Fibroblast of pulmonary artery (primary cell): ENCODE measurements around the gene CUL2.
"Not testable (repeated sequence)": the region's sequence is repeated elsewhere in the genome, so short reads cannot be mapped to it uniquely, and the experiment has no call there.

Source experiments
- DNase-seq: peaks from one replicate; pipeline ENCODE4 v3.0.0-alpha.2; 2010; ENCODE audit warnings: low read depth
- H3K4me3 ChIP-seq: replicated peaks from 2 replicates; pipeline ENCODE4 v1.5.1; 2011; ENCODE audit warnings: low read depth, mild to moderate bottlenecking, control low read depth, low read length, moderate library complexity
- CTCF ChIP-seq: IDR thresholded peaks from 2 replicates; pipeline ENCODE4 v1.5.1; 2011; ENCODE audit warnings: mild to moderate bottlenecking, control low read depth, low read length, inconsistent platforms; ENCODE audit errors: missing control alignments

CUL2 gene

DNA sequence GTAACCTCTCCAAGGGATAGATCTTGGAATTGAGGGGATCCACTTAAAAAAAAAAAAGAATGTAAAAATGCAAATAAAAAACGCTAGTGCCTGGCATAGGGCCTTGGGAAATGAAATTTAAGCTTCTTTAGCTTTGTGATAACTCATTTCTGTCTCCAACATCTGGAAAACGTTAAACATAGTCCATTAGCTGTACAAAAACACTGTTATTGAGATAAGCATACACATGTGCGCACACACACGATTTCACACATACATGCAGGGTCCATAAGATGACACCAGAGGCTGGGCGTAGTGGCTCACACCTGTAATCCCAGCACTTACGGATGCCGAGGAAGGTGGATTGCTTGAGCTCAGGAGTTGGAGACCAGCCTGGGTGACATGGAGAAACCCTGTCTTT, 13.7 kb upstream of the CUL2 start:
- H3K4me3 ChIP-seq = no peak overlapping the region
- no peak for DNase-seq
- no peak for TF ChIP-seq CTCF

DNA sequence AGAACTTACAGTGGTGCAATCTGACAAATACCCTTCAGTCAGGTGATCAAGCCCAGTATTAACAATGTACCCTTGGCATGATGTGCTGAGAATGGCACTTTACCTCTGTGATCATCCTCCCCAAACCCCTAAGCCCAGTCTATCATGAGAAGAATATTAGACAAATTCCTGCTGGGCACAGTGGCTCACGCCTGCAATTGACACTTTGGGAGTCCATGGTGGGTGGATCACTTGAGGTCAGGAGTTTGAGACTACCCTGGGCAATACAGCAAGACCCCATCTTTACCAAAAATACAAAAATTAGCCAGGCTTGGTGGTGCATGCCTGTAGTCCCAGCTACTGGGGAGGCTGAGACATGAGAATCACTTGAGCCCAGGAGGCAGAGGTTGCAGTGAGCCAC, 7.4 kb upstream of the CUL2 start:
- no peak for TF ChIP-seq CTCF
- no peak for DNase-seq

GRCh38 chr10:35096312-35096711, 6.2 kb upstream of the CUL2 start:
- H3K4me3 ChIP-seq = no peak overlapping the region
- no peak for DNase-seq
- TF ChIP-seq CTCF = no peak

More for the DNA sequence above, 7.4 kb upstream of the CUL2 start:
- H3K4me3 ChIP-seq = no peak overlapping the region

- no peak for DNase-seq
- no peak for TF ChIP-seq CTCF
- H3K4me3 ChIP-seq = no peak overlapping the region
Measured at GRCh38 chr10:35092851-35093250, 2.7 kb upstream of the CUL2 start.

DNA sequence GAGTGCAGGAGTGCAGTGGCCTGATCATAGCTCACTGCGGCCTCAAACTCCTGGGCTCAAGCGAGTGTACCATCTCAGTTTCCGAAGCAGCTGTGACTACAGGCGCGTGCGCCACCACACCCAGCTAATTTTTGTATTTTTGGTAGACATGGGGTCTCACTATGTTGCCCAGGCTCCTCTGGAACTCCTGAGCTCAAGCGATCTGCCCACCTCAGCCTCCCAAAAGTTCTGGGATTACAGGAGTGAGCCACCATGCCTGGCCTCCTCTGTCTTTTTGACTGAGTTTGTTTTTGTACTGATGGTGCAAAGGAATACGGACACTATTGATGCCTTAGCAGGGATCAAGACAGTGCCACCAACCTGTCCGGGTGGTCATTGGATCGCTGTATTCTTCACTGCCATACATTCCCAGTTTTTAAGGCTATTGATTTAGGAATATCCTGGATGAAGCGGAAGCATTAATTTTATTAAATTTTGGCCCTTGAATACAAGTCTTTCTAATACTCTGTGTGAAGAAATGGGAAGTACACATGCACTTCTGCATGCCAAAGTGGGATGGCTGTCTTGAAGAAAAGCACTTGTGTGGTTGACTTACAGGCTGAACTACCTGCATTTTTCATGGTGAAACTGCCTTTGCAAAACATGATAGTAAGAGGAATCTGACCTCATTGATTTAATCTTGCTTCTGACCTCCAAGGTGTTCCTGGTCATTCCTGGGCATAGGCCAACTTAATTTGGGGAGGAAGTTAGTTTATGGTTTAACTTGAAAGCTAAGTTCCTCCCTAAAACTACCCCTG, 2.1 kb upstream of the CUL2 start:
- no peak for TF ChIP-seq CTCF
- no peak for DNase-seq
- H3K4me3 ChIP-seq = no peak overlapping the region

DNA sequence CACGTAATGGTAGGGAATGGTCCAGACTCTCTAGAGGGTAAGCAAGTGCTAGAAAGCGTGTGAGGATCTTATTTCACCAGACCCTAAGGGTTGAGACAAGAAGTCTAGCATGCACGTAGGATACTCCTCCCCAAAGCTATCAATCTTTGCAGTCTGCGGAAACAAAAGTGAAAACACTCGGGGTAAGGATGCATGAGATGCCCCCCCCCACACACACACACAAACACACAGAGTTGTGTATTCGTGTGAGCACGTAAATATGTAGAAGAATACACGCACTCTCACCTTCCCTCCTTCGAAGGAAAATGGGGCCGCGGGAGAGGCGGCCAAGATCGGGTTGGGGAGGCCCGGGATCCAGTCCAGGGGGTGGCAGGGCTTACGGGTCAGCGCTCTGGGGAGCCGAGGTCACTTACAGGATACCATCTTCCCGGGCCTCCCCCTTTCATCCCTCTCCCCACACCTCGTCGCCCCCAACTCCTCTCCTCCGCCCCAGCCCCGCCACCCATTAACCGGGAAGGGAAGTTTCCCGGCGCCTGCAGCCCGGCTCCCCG, 455 bp downstream of the CUL2 start:
- no peak for TF ChIP-seq CTCF
- peak; percentile 29 for DNase-seq
- peak overlapping the region; percentile 66 for H3K4me3 ChIP-seq

- DNase-seq = no peak
- no peak overlapping the region for H3K4me3 ChIP-seq
- no peak for TF ChIP-seq CTCF
Measured at GRCh38 chr10:35083242-35083641, 6.9 kb downstream of the CUL2 start.

GRCh38 chr10:35080261-35080660, 9.9 kb downstream of the CUL2 start:
- DNase-seq, H3K4me3 ChIP-seq: not testable (repeated sequence)
